GM18868 (cell line): ENCODE data around the gene SMIM28.

ENCODE experiments used
- ATAC-seq: cut with Tn5 transposase; IDR thresholded peaks from one replicate; pipeline ENCODE4 v1.9.1; 2021; ENCODE audit warnings: mild to moderate bottlenecking, moderate library complexity; ENCODE audit not compliant: unreplicated experiment

SMIM28 gene

GRCh38 chr6:138427701-138428100 is 50.0 kb downstream of the SMIM28 start:
- no peak for ATAC-seq

GRCh38 chr6:138428944-138429598 is 51.4 kb downstream of the SMIM28 start:
- ATAC-seq: no peak

- no peak for ATAC-seq
Measured at GRCh38 chr6:138429761-138430160, 52.1 kb downstream of the SMIM28 start.

- ATAC-seq: no peak
Measured at GRCh38 chr6:138430361-138431145, 52.8 kb downstream of the SMIM28 start.

GRCh38 chr6:138431256-138432062 is 53.8 kb downstream of the SMIM28 start:
- no peak for ATAC-seq

- no peak for ATAC-seq
Measured at GRCh38 chr6:138432063-138432356, 54.3 kb downstream of the SMIM28 start.
